ENCODE results near the gene PTK6.

The PTK6 gene

GRCh38 chr20:63504642-63505041 lies 32.5 kb downstream of the PTK6 start:
- no peak for DNase-seq

- no peak for DNase-seq
Measured at GRCh38 chr20:63503524-63503923, 33.7 kb downstream of the PTK6 start.

GRCh38 chr20:63502671-63503172 lies 34.5 kb downstream of the PTK6 start:
- no peak for DNase-seq

- DNase-seq, result no peak
Measured at GRCh38 chr20:63501818-63502670, 35.1 kb downstream of the PTK6 start.

- DNase-seq, result no peak
Measured at GRCh38 chr20:63500902-63501817, 36.0 kb downstream of the PTK6 start.

- DNase-seq, result no peak
Measured at GRCh38 chr20:63500151-63500901, 36.9 kb downstream of the PTK6 start.

GRCh38 chr20:63499338-63499969 lies 37.7 kb downstream of the PTK6 start:
- DNase-seq, result no peak

- DNase-seq, result peak in 1 of 2 experiments; percentile 39
Measured at GRCh38 chr20:63498960-63499337, 38.2 kb downstream of the PTK6 start, which contains the start of gene EEF1A2. Gene EEF1A2 (minus strand): TSS chr20:63499083. CDS start chr20:63497763, 1,320 bp downstream.

- DNase-seq, result peak; percentile 43 to 59
Measured at GRCh38 chr20:63497946-63498935, 38.9 kb downstream of the PTK6 start.

- no peak for DNase-seq
Measured at GRCh38 chr20:63497138-63497945, 39.8 kb downstream of the PTK6 start.

- DNase-seq, result no peak
Measured at GRCh38 chr20:63496596-63497120, 40.5 kb downstream of the PTK6 start.

- peak in 1 of 2 experiments; percentile 19 for DNase-seq
Measured at GRCh38 chr20:63495741-63496595, 41.2 kb downstream of the PTK6 start.

GRCh38 chr20:63495167-63495720 lies 41.9 kb downstream of the PTK6 start:
- no peak for DNase-seq

GRCh38 chr20:63494420-63495166 lies 42.6 kb downstream of the PTK6 start:
- DNase-seq, result no peak

GRCh38 chr20:63494084-63494419 lies 43.1 kb downstream of the PTK6 start:
- no peak for DNase-seq

- DNase-seq, result no peak
Measured at GRCh38 chr20:63493563-63494020, 43.6 kb downstream of the PTK6 start.

GRCh38 chr20:63492982-63493381 lies 44.2 kb downstream of the PTK6 start:
- DNase-seq, result no peak

- no peak for DNase-seq
Measured at GRCh38 chr20:63492518-63492917, 44.7 kb downstream of the PTK6 start.
